Left renal pelvis (tissue), 4 donors: Measurements from ENCODE around the gene ZFHX3. TPM values are rescaled to one million over a fixed set of nuclear protein-coding genes. Genes with fewer than 3 reads are reported as not detected.

Experiments used
- DNase-seq, 4 donors: peaks; one replicate each; pipeline ENCODE4 v3.0.0-alpha.2; 2013; ENCODE audit warnings: low read depth in 4 of 4, low spot score in 3 of 4
- polyA plus RNA-seq, 4 donors: library from polyadenylated mRNA; unstranded; fragments of 120-200 nt; gene quantifications; one replicate each; pipeline ENCODE4 v1.2.1, GENCODE V29; 2013; ENCODE audit not compliant: insufficient read length in 4 of 4

Gene ZFHX3
- polyA plus RNA-seq, 4 donors = 7.3 to 26.9 (median 20.6) TPM

- no peak for DNase-seq
Measured at GRCh38 chr16:72815348-72816318, 232.3 kb downstream of the ZFHX3 start.

- DNase-seq = no peak
Measured at GRCh38 chr16:72814226-72814625, 233.7 kb downstream of the ZFHX3 start.

- DNase-seq = no peak
Measured at GRCh38 chr16:72812672-72813071, 235.3 kb downstream of the ZFHX3 start.

- DNase-seq = no peak
Measured at GRCh38 chr16:72811876-72812275, 236.1 kb downstream of the ZFHX3 start.

- no peak for DNase-seq
Measured at GRCh38 chr16:72811188-72811720, 236.7 kb downstream of the ZFHX3 start.

GRCh38 chr16:72810480-72810879 is 237.4 kb downstream of the ZFHX3 start:
- no peak for DNase-seq

GRCh38 chr16:72809446-72809845 is 238.5 kb downstream of the ZFHX3 start:
- no peak for DNase-seq

- no peak for DNase-seq
Measured at GRCh38 chr16:72808754-72809153, 239.2 kb downstream of the ZFHX3 start.

- no peak for DNase-seq
Measured at GRCh38 chr16:72807245-72807644, 240.7 kb downstream of the ZFHX3 start.

- DNase-seq = no peak
Measured at GRCh38 chr16:72805486-72805885, 242.4 kb downstream of the ZFHX3 start.

GRCh38 chr16:72800524-72801161 is 247.3 kb downstream of the ZFHX3 start:
- DNase-seq = no peak

GRCh38 chr16:72798264-72798663 is 249.7 kb downstream of the ZFHX3 start:
- DNase-seq = no peak

- no peak for DNase-seq
Measured at GRCh38 chr16:72797621-72798020, 250.3 kb downstream of the ZFHX3 start.

GRCh38 chr16:72796222-72796621 is 251.7 kb downstream of the ZFHX3 start:
- DNase-seq = no peak

- DNase-seq = no peak
Measured at GRCh38 chr16:72794986-72795385, 252.9 kb downstream of the ZFHX3 start.

- DNase-seq = no peak
Measured at GRCh38 chr16:72794319-72794718, 253.6 kb downstream of the ZFHX3 start.

- DNase-seq = no peak
Measured at GRCh38 chr16:72793716-72794115, 254.2 kb downstream of the ZFHX3 start.

GRCh38 chr16:72793017-72793416 is 254.9 kb downstream of the ZFHX3 start:
- no peak for DNase-seq

GRCh38 chr16:72791786-72792185 is 256.1 kb downstream of the ZFHX3 start:
- no peak for DNase-seq

- no peak for DNase-seq
Measured at GRCh38 chr16:72789921-72790320, 258.0 kb downstream of the ZFHX3 start.

- no peak for DNase-seq
Measured at GRCh38 chr16:72789465-72789864, 258.5 kb downstream of the ZFHX3 start.
